ENCODE results near the gene PGC. TPM values are rescaled to one million over a fixed set of nuclear protein-coding genes. Genes with fewer than 3 reads are reported as not detected.

Gene PGC
- total RNA-seq, 1 donor from 2014 or later = not detected

DNA sequence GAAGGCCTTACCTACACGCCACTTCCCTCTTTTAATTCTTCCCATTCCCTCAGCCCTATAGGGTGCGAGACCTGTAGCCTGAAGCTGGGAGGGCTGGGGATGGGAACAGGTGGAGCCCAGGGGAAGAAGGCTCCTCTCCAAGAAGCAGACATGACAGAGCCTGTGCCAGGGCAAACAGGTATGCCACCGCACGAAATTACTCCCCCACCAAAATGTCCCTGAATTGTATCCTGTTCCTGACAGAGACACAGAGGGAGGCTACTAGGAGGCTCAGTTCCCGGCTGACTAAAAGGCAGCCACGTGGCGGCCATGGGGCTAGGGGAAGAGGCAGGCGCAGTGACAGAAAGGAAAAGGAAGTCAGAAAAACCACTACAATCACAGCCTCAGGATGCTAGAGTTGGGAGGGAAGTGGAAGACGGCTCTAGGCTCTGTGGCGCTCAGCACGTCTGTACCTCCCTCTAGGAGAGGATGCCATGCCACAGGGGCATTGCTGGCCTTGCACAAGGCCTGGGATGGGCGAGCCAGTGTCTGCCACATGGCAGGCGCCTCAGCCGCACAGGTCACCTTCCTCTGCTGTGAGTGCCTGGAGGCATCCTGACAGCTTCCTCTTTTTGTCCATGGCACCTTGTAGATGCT lies 39.5 kb downstream of the PGC start:
- ATAC-seq (ENCODE audit: poor library complexity) (no peak), DNase-seq (peak; percentile 59)

DNA sequence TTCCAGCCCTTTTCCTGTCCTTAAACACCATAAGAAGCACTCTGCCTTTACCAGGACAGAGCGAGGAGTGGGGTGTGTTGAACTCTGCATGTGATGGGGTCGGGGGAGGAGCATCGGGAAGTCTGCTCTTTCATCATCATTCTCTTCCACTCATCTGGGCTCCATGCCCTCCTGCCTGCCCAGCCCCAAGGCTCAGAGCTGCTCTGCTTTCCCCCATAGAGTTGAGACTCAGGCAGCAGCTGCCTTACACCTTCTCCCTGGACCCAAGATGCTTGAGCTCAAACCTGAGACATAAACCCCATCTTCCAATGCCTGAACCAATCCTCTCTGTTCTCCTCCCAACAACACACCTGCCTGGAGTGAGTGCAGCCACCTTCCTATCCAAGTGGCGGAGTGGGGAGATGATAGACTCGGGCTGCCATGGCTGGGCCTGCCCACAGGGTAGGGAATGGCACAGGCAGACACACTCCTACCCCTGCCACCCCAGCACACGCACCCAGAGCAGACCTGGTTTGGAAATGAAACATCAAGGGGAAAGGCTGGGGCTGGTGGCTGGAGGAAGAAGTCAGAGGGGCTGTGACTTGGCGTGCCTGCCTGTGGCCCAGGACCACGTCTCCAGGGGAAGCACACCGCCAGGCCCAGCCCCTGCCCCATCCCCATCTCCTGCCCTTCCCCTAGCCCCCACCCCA lies 40.2 kb downstream of the PGC start:
- DNase-seq (peak; percentile 61), ATAC-seq (ENCODE audit: poor library complexity) (peak; percentile 30)
- intact Hi-C loops (cut with DNase I) = no loop called here

More for the DNA sequence above, 39.5 kb downstream of the PGC start:
- intact Hi-C loops (cut with DNase I) = no loop called here

DNA sequence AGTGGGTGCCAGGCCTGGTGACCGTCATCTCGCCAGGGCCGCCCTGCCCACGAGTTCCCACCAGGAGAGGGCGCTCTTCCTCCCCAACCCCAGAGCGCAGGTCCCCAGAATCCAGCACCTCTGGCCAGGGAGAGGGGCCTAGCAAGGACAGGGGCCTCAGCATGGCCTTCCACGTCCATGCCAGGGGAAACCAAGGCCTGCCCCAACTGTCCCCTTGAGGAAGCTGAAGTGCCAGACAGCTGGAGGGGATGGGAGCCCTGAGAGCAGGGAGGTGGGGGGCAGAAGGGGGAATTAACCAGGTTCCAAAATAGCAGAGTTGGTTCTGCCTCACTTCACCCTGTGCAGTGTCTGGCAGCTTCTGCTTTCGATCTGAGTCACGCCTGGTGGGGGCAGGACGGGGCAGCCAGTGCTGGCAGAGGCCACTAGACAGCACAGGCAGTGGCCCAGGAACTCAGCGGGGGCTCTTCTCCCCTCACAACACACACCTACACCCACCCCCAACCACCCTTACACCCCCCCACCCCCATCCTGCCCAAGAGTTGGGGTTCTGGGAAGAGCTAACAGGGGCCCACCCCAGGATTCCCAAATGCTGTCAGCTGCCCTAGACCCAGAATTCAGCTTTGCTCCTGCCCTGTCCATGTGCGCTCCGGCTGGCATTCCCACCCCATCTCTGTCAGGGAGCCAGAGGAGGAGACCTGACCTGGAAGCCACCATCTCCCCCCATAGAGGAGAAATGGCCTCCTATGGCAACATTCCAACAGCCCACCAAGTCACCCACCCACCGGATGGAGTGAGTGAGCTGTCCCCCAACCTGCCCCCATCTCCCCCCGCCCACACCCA lies 41.0 kb downstream of the PGC start:
- intact Hi-C loops (cut with DNase I) = loop anchor here (2.0 kb wide), 1 partner anchor 29 kb away; the partner anchor contains the start of gene TFEB
- ATAC-seq (ENCODE audit: poor library complexity) (peak; percentile 88), DNase-seq (peak; percentile 90)

DNA sequence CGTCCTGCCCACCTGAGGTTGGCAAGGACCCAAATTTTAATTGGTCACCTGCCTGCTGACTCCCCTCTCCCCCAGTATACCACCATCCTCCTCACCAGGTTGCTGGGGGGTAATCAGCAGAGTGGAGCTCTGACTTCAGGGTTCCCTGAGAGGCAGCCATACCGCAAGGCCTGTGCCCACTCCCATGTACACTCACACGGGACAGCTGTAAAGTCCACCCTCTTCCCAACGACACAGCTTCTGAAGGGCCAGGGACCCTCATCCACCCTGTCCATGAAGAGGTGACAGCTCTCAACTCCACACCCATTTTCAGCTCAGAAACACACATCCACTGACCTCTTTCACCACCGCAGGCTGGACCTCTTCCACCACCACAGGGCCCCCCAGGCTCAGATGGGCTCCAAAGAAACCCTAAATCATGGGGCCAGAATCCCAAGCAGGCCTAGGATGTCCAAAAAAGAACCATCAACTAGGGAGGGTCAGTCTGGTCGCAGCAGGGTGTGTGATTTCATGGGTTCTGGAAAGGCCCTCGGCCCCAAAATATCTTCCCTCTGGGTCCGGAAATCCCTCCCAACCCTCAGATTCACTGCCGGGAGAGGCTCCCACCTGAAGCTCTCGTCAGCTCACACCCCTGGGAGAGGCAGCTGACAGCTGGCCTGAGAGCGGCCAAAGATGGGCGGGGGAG lies 41.7 kb downstream of the PGC start:
- DNase-seq (peak; percentile 19), ATAC-seq (ENCODE audit: poor library complexity) (no peak)
- intact Hi-C loops (cut with DNase I) = loop anchor here (2.0 kb wide), 1 partner anchor 29 kb away; the partner anchor contains the start of gene TFEB

DNA sequence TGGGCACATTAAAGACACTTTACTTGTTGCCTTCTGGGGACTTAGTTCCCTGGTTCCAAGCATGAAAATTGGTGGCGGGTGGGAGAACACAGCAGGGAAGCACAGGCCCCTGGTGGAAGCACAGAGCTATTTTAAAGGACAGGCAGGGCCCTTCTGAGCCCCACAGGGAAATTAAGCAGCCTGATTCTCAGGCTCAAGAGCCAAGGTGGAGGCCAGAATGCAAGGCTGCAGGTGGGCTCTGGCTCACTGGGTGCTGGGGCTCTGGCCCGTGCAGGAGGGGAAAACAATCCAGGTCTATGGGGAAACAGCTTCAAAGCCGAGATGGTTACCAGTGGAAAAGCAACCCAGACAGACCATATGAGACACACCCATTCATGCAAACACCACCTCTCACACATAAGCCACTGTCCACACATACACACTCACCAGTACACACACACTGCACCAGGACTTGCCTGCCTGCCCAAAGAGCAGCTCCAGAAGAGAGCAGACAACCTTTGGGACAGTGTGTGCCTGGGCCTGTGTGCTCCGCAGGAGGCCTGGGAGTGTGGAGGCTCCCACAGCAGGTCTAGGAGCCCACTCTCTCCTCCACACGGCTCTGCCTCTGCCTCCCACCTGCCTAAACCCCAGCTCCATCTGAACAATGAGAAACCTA lies 42.4 kb downstream of the PGC start:
- peak; percentile 21 for DNase-seq
- ATAC-seq (ENCODE audit: poor library complexity) = no peak
- intact Hi-C loops (cut with DNase I) = loop anchor here (2.0 kb wide), 1 partner anchor 30 kb away; the partner anchor contains the start of gene TFEB

DNA sequence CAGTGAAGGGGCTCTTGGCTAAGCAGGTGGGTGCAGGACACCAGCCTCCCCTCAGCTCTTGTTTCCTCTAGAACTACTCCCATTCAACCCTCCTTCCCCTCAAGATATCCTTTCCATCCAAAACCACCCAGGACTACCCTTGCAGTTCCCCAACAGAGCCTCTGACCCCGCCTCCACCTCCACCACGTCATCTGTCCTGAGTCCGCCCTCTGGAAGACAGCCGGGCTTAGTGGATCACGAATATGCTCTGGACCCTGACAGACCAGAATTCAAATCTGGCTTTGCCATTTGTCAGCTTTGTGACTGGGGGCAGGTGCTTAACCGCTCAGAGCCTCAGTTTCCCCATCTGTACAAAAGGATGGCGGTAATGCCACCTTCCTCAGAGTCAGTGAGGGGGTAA lies 43.2 kb downstream of the PGC start:
- intact Hi-C loops (cut with DNase I) = loop anchor here (2.0 kb wide), 1 partner anchor 31 kb away; the partner anchor contains the start of gene TFEB
- no peak for ATAC-seq (ENCODE audit: poor library complexity)
- peak; percentile 39 for DNase-seq

DNA sequence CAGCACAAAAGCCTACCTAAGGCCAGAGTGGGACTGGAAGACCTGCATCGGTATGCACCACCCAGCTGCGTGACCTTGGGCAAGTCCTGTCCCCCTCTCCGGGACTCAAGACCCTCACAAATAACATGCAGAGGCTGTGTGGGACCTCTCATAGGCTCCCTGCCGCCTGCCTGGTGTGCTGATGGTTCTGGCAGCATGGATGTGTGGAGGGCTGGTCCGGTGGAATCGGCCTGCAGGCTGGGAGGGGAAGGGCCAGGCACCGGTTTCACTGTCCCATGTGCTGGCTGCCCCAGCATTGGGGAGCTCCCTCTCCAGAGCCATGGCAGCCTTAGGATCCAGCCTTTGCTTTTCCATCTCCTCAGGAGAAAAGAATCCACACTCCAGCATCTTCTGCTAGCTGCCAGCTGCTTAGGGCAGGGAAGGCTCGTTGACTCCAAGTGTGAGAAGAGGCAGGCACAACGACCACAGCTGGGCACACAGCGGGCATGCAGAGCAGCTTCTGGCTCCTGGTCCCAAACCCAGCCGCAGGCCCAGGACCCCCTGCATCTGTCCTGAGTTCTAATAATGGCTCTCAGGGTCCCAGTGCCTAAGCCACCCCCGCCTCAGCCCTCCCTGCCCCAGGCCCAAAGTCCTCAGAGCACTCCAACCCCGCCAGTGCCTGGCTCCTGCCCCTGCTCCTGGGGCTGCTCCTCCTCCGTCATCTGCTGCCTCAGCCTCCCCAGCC lies 44.3 kb downstream of the PGC start:
- ATAC-seq (ENCODE audit: poor library complexity) = no peak
- intact Hi-C loops (cut with DNase I) = no loop called here
- DNase-seq = peak; percentile 38

DNA sequence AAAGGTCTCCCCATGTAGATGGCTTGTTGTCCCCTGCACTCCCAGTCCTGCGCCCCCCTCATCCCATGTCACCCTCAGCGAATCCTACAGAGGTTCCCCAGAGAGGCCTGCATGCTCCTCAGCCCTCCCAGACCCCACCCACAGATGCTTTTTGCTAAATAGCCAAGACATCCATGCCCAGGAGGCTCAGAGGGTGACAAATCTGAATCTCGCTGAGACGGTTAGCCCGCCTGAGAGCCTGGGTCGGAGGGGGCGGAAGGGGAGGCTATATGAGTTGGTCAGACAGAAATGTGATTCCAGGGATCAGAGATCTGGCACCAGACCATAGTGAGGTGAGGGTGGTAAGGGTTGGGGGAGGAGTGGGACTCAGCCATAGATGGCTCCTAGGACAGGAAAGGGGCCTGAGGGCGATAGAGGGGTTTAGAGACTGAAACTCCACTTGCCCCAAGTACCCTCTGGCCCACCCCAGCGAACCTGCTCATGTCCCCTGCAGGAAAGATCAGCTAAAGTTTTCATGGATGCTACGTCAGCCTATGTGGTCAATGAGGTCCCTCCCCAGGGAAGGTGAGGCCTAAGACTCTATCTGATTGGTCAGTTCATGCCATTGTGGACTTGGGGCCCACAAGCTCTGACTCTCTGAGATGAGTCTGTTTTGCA lies 45.0 kb downstream of the PGC start:
- intact Hi-C loops (cut with DNase I) = no loop called here
- no peak for ATAC-seq (ENCODE audit: poor library complexity)
- DNase-seq = peak; percentile 20

DNA sequence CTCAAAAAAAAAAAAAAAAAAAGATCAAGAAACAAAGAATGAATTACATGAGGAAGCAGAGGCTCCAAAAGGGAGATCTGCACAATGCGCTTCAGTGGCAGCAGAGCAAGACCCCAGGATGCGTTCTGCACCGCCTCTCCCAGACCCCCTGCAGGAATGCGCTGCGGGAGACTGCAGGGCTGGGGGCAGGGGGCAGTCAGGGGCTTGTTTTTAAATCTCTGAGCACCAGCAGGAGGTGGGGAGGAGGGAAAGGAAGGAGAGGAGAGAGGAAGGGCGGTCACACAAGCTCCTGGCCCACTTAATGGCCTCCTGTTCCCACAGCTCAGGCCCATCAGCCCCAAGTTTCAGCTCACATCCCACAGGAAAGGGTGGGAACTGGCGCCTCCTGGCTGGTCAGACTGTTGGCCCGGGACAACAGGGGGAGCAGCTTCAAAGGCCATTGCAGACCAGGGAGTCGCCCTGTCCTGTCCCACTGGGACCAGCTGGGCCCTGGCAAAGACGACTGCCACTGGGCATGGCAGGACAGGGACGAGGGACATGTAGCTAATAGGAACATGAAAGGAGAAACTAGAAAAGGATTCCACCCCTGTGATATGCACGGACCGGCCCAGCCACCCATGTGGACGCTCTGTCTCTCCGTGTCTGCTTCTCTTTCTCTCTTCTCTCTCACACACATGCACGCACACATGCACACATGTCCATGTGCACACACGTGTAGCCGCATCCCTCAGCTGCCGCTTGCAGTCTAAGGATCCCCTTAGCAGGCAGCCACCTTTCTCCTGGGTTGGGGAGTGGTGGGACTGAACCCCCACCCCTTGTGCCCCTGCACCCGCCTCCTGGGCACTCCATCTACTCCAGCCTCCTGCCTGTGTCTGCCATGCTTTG lies 46.5 kb downstream of the PGC start:
- ATAC-seq (ENCODE audit: poor library complexity) = peak; percentile 11
- intact Hi-C loops (cut with DNase I) = no loop called here
- DNase-seq = peak; percentile 13

DNA sequence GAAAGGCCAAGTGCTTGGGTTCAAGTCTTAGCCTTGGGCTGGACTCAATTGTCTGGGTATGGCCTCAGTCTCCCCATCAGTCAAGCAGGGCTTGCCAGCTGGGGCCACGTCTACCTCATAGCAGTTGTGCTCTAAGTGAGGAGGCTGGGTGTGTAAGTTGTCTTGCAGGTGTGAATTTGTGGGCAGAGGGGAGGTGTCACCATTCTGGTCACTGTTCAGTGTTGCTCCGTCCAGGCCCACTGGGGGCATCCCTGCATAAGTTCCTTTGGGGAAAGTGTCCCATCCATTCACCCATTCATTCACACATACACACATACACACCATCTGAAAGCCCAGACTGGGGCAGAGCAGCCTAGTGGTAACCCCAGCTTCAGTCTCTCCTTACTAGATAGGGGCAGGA lies 48.1 kb downstream of the PGC start:
- no peak for ATAC-seq (ENCODE audit: poor library complexity)

DNA sequence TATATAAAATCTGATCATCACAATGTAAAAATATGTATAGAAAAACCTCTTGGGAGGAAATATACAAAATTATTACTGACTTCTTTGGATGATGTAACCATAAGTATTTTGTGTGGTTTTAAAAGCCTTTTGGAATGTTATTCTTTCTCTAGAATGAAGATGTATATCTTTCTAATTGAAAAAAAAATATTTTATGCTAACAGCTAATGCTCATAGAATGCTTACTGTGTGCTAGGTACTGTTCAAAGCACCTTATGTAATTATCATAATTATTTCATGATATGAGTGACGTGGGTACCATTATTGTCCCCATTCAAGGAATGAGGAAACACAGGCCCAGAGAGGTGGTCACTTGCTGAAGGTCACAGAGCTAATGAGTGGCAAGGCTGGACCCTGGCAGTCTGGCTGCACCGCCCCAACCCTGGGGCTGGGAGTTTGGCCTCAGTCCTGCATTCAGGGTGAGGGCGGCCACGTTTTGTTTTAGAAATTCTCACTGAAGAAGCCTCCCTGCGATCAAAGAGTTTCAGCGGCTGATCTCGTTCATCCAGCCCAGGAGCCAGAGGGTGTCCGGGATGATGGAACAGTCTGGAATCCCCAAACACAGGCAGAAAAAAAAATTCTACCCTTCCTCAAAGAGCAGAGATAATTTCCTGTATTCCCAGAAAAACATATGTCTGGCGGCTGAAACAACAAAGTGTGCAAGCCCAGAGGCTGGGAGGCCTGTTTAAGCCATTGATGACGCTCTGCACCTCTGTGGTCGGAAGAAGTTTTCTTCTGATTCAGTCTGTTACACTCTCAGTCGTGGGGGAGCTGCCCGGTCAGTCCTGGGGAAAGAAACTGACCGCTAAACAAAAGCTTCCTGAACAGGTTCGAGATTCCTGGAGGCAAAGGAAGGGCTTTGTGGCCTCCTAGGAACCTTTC lies 49.1 kb downstream of the PGC start:
- peak; percentile 23 for DNase-seq
- intact Hi-C loops (cut with DNase I) = no loop called here
- no peak for ATAC-seq (ENCODE audit: poor library complexity)

More for the DNA sequence above, 48.1 kb downstream of the PGC start:
- intact Hi-C loops (cut with DNase I) = no loop called here
- peak; percentile 25 for DNase-seq

DNA sequence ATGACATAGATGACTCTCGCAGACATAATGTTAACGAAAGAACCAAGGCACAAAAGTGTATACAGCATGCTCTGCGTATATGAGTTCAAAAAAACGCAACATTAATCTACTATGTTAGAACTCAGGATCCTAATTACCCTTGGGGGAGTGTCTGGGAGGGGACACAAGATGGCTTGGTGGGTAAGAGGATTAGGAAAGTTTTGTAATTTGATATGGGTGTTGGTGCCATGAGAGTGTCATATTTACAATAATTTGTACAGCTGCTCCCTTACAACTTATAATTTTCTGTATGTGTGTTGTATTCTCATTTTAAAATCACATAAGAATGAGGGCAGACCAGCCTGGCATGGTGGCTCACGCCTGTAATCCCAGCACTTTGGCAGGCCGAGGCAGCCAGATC lies 50.4 kb downstream of the PGC start:
- DNase-seq (peak; percentile 23), ATAC-seq (ENCODE audit: poor library complexity) (no peak)
- intact Hi-C loops (cut with DNase I) = no loop called here

DNA sequence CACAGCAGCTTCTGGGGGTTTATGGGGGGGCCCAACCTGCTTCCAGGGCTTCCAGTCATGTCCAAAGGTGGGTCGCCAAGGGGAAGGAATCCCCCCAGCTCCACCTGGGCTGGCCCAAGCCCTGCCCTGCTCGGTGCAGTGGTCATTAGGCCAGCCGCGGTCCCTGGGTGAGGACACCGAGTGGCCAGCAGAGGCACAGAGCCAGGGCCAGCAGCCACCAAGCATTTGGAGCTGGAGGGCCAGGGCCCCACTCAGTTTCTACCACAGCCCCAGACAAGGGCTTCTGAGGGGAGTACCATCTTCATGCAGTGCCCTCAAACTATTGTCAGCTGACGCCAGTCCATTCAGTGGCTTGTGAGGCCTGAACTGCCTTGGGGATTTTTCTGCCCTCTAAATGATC lies 51.4 kb downstream of the PGC start:
- intact Hi-C loops (cut with DNase I) = no loop called here
- DNase-seq (peak; percentile 29), ATAC-seq (ENCODE audit: poor library complexity) (no peak)

DNA sequence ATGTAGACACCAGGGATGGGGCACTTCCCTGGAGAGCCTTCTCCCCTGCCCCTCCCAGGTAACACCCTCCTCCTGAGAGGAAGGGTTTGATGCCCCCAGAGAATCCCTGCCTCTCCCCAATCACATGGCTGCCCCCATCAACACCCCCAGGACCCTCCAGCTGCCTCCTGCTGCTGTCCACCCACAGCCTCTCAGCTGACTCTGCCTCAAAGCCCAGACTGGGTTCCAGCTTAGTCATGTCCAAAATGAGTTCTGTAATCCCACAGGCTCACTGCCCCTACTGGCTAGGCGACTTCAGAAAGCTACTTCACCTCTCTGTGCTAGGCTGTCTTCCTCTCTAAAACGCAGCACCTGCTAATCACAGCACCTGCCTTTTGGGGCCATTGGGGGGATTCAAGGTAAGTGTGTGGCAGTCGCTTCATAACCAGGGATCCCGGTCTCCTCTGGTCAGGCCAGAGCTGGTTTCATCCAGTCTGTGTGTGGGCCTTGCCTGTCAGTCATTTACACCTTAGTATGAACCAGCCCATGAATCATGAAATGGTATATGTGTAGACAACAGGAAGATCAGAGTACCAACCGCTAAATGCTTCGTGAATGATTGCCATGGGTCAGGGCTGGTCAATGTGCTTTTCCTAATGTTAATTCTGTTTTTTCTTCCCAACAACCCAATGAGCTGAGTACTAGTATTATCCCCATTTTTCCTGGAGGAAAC lies 52.2 kb downstream of the PGC start:
- intact Hi-C loops (cut with DNase I) = no loop called here
- DNase-seq = peak; percentile 17
- ATAC-seq (ENCODE audit: poor library complexity) = no peak
